ENCODE measurements around the gene SMG6.
A peak's percentile ranks its signal among the peaks of the same experiment; 100 is the strongest.

SMG6 gene

GRCh38 chr17:2093349-2093748 is 210.2 kb downstream of the SMG6 start:
- DNase-seq = no peak

- no peak for DNase-seq
Observed at GRCh38 chr17:2092253-2092652, 211.3 kb downstream of the SMG6 start.

- no peak for DNase-seq
Observed at GRCh38 chr17:2090804-2091534, 212.6 kb downstream of the SMG6 start.

- no peak for DNase-seq
Observed at GRCh38 chr17:2090210-2090641, 213.4 kb downstream of the SMG6 start.

GRCh38 chr17:2089021-2089422 is 214.6 kb downstream of the SMG6 start:
- no peak for DNase-seq

GRCh38 chr17:2087597-2088211 is 215.9 kb downstream of the SMG6 start:
- no peak for DNase-seq

GRCh38 chr17:2086306-2086705 is 217.3 kb downstream of the SMG6 start:
- no peak for DNase-seq

- DNase-seq = no peak
Observed at GRCh38 chr17:2085648-2085949, 218.0 kb downstream of the SMG6 start.

- DNase-seq = peak; percentile 3
Observed at GRCh38 chr17:2084766-2085647, 218.6 kb downstream of the SMG6 start.

- no peak for DNase-seq
Observed at GRCh38 chr17:2084036-2084765, 219.4 kb downstream of the SMG6 start.

GRCh38 chr17:2083613-2084035 is 220.0 kb downstream of the SMG6 start:
- DNase-seq = no peak

- DNase-seq = no peak
Observed at GRCh38 chr17:2082003-2082781, 221.4 kb downstream of the SMG6 start.

GRCh38 chr17:2081564-2081963 is 222.0 kb downstream of the SMG6 start:
- no peak for DNase-seq

GRCh38 chr17:2077040-2077439 is 226.5 kb downstream of the SMG6 start:
- no peak for DNase-seq

GRCh38 chr17:2076087-2076984 is 227.2 kb downstream of the SMG6 start:
- DNase-seq = no peak

GRCh38 chr17:2075336-2076086 is 228.1 kb downstream of the SMG6 start:
- DNase-seq = no peak

- no peak for DNase-seq
Observed at GRCh38 chr17:2074919-2075318, 228.7 kb downstream of the SMG6 start.

GRCh38 chr17:2071455-2072281 is 231.9 kb downstream of the SMG6 start:
- DNase-seq = no peak

GRCh38 chr17:2071024-2071385 is 232.6 kb downstream of the SMG6 start:
- DNase-seq = no peak

Data from DMS153 (cell line).